ENCODE measurements around the gene ATP6V1B1. TPM values are rescaled to one million over a fixed set of nuclear protein-coding genes. Genes with fewer than 3 reads are reported as not detected.
"Not testable (repeated sequence)": the region's sequence is repeated elsewhere in the genome, so short reads cannot be mapped to it uniquely, and the experiment has no call there.

The ATP6V1B1 gene
- total RNA-seq, 1 donor from 2014 or later = not detected

DNA sequence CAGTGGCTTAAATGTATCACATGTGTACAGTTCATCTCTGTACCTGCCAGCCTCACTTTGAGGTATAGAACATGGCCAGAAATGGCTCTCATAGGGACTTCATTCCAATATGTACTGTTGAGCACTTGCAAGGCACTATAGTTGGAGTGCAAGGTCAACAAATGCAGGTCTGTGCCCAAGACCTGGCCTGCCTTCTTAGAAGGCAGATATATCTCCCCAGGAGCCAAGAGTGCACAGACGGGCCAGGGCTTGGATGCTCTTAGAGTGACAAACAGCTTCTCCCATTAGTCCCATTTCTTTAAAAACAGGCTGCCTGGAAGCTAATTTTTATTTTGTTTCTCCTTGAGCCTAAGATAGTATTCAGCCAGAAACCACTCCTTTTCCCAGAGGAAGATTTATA, 51.7 kb downstream of the ATP6V1B1 start:
- no peak for DNase-seq (ENCODE audit: low read depth in 2 of 2)

DNA sequence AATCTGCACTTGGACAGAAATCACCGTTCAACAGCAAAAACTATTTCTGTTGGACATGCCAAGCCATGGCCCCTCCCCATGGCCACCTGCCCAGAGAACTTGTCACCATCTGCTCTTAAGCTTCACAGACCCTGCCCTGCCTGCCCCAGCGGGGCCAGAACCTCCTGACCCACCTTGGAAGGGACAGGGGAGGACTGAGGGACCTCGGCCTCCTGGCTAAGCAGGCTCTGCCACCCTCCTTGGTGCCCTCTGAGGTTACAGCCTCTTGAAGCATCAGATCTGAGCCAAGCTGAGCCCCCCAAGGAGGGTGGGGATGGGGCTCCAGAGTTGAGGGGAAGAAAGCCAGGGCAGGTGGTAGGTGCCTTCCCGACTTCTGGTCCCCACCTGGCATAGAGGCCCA, 52.5 kb downstream of the ATP6V1B1 start:
- DNase-seq (ENCODE audit: low read depth in 2 of 2) = peak in 1 of 2 donors; percentile 34

DNA sequence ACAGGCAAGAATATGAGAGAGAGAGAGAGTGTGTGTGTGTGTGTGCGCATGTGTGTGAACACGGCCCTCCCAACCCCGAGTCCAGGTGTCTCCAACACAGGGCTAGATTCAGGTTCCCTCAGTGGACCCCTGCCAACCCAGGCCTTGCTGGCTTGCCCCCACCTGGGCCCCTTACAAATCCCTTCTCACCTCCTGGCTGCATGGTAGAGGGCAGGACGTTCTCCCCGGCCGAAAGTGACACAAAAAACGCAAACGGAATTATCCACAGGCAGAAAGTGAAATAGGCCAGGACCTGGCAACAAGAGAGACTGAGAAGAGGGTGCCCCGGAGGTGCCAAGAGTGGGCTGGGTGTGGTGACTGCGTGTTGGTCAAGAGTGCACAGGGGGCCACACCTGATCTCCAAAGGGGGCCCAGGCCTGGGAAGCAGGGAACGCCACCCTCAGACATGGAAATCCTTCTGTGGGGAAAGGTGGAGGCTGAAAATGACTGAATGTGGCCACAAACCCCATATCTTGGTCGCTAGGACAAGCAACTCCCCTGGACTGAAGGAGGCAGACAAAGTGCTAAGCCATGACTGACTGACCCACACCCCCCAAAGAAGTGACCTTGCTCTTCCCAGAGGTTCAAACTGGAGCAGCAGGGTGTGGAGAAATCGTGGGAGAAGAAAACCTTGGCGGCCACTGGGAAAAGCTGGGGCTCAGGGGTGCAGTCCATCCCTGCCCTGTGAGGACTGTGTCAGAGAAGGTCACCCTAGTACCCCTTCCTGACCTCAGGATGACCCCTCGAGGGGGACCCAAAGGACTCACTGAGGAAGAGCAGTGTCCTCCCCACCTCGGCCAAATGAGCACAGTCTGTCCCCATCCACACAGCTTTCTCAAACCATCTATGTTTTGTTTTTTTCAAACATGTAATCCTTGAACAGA, 53.3 kb downstream of the ATP6V1B1 start:
- no peak for DNase-seq (ENCODE audit: low read depth in 2 of 2)

DNA sequence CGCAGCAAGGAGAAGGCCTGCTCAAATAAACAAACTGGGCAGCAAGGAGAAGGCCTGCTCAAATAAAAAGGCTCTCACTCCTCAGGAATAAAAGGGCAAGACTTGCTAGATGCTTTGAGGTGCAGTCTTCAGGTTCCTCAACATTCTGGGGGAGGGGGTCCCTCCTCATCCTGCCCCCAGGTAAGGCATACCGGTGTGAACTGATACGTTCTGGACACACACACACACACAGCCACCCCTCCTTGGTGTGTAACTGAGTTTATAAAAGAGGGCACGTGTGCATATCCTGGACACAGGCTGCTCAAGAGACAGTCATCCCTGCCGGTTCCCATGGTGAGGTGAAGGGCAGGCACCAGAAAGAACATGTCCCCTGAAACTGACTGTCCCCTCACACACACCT, 54.5 kb downstream of the ATP6V1B1 start:
- DNase-seq (ENCODE audit: low read depth in 2 of 2) = no peak

- no peak for DNase-seq (ENCODE audit: low read depth in 2 of 2)
These were observed 55.4 kb downstream of the ATP6V1B1 start for GRCh38 chr2:70991142-70991541.

DNA sequence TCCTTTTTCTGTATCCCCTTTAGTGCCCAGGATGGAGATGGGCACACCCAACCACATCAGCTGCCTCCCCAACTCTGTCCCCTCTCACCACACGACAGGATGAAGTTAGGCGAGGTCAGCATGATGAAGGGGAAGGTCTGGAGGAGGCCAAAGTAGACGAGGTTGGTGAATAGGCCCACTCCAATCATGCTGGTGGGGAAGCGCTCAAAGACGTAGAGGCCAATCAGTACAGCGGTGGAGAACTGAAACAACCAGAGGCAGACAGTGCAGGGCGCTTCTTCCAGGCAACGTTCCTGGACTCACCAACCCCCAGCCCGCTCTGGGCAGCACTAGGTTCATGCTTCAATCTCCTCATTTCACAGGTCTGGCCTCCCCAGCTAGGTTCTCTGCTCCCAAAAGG, 56.0 kb downstream of the ATP6V1B1 start:
- DNase-seq (ENCODE audit: low read depth in 2 of 2) = no peak

DNA sequence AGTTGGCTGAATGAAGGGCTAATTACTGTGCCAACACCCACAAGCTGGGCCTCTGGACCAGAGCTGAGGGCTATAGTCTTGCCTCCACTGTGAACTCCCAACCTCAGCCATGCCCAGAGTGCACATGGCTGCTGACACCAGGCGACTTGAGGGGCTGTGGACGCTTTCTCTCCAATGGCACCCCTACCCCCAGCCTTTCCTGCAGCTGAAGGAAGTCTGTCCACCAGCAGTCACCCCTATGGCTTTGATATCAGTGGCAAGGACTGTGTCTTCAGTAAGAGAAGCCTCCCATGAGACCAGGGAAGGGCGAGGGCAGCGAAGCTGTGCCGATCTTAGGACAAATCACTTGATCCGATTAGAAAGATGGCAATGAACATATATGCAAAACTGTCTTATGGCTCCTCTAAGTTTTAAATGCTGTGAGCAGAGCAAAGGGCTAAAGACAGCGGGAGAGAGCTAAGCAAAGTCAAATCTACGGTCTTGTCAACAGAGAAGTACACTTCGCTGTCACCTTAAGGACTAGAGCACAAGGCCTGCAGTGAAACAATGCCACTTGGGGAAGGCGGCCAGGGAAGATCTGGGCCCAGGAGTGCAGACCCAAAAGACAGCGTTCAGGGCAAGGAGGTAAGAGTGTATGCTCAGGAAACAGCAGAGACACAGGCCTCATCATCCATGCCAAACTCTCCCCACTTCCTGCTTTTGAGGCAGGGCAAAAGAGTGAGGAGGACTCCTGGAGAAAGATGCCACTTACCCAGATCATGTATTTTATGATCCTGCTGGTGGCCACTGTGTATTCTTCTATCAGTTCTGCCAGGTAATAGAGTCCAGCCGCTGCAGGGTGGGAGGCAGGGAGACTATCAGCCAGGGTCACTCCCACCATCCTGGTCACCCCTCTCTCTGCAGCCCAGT, 57.5 kb downstream of the ATP6V1B1 start:
- DNase-seq (ENCODE audit: low read depth in 2 of 2) = no peak

DNA sequence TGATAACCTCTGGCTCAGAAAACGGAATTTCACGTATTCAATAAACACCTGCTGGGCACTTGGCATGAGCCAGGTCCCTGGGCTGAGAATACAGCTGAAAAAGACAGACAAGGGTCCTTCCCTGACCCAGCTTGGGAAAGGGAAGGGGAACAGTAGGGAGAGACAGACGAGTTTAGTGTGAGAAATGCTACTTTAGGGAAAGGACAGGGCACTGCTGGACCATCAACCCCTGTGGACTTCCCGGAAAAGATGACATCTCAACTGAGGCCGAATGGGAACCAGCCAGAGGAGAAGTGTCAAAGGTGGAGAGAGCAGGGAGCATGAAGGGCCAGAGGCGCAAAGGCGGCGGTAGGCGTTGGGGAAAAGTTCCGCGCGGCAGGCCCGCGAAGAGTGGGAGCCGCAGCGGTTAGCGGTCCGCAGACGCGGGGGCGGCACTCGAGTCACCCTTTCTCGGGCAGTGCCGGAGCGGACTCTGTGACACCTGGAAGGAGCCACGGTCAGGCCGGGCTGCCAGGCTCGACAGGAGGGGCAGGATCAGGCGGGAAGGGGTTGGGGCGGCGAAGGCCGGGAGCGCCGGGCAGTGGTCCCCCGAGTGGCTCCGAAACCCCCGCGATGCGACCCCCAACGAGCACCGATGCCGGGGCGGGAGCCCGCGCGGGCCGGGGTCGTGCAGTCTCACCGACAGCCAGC, 58.5 kb downstream of the ATP6V1B1 start:
- peak in 1 of 2 donors; percentile 26 for DNase-seq (ENCODE audit: low read depth in 2 of 2)

GRCh38 chr2:70994699-70995425, 59.2 kb downstream of the ATP6V1B1 start, which contains the start of gene TEX261:
TSS of gene TEX261 (minus strand) at chr2:70994873. CDS start at chr2:70994757, 116 bp downstream.
- peak; percentile 67 to 90 for DNase-seq (ENCODE audit: low read depth in 2 of 2)

- peak in 1 of 2 donors; percentile 52 for DNase-seq (ENCODE audit: low read depth in 2 of 2)
These were observed 59.7 kb downstream of the ATP6V1B1 start for GRCh38 chr2:70995426-70995729.

GRCh38 chr2:70998885-70999284, 63.2 kb downstream of the ATP6V1B1 start:
- not testable (repeated sequence) for DNase-seq (ENCODE audit: low read depth in 2 of 2)

DNA sequence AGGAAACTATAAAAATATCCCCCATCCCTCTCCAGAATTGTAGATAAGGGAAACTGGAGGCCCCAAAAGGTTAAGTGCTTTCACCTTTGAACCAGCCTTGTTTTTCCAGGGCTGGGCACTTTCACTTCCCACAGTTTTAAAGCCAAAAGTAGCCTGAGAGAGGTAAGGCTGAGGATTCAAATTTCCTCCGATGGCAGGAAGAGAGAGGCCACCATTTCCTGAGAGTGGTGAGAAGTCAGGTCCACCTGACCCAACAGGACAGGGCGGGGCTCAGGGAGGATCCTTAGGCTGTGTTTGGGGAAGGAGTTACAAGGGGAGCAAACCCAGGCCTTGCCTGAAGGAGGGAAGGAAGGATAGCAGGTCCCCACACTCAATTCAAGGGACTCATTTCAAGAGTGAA, 63.7 kb downstream of the ATP6V1B1 start:
- no peak for DNase-seq (ENCODE audit: low read depth in 2 of 2)

- not testable (repeated sequence) for DNase-seq (ENCODE audit: low read depth in 2 of 2)
These were observed 64.2 kb downstream of the ATP6V1B1 start for GRCh38 chr2:70999931-71000330.

- DNase-seq (ENCODE audit: low read depth in 2 of 2) = peak in 1 of 2 donors; percentile 60
These were observed 65.3 kb downstream of the ATP6V1B1 start for GRCh38 chr2:71000780-71001591.

DNA sequence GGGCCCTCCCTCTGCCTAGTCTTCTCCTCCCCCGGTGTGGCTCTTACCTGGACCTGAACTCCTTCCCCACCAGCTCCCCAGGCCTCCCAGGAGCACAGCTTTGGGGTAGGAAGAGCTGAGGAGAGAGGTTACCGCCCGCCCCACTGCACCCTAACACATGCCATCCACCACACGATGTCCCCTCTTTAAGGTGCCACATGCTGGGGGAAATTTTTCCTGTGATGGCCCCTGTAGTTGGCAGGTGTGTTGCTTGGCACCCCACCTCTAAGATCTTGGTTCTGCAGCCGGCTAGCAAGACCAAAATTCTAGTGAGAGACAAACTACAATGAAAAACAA, 65.9 kb downstream of the ATP6V1B1 start:
- DNase-seq (ENCODE audit: low read depth in 2 of 2) = no peak

DNA sequence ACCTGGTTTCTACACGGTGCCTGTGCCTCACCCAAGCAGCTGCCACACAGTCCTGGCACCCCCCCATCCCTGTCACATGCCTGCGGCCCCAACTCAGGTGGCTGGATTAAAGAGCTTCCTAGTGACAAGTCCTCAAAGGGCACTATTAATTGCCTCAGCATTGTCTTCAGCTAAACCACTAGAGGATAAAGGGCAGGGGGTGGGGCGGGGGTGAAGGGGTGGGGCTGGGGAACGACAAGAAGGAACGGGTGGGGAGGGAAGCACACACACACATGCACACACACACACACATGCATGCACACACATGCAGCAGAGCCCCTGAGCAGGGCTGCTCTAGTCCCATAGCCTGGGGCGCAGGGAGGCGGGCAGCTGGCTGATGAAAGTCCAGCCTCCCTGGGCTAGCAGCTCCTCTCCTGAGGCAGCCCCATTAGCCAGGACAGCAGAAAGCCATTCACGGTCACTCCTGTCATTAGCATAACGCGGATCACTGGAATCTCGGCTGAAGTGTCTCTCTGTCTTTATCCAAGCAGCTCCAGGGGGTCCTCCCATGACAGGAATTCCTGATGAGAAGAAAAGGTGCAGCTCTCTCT, 66.4 kb downstream of the ATP6V1B1 start:
- no peak for DNase-seq (ENCODE audit: low read depth in 2 of 2)

- no peak for DNase-seq (ENCODE audit: low read depth in 2 of 2)
These were observed 67.7 kb downstream of the ATP6V1B1 start for GRCh38 chr2:71003396-71003795.

- no peak for DNase-seq (ENCODE audit: low read depth in 2 of 2)
These were observed 68.5 kb downstream of the ATP6V1B1 start for GRCh38 chr2:71003966-71004755.

DNA sequence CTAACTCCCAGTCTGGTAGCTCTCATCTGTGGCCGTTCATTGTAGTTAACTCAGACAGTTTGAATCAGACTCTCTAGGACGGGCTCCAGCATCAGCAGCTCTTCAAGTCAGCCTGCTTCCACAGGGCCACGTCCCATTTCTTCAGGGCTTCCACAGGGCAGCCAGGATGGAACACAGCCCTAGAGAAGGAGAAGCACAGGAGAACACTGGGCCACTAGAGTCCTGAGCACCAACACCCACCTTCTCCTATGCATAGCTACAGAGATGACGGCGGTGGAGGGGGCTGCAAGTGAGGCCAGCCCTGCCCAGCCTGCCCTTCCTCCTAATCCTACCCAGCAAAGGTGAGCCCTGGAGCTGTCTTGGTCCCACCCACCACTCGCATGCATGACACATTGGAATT, 69.2 kb downstream of the ATP6V1B1 start:
- no peak for DNase-seq (ENCODE audit: low read depth in 2 of 2)
